HS-27A (cell line): ENCODE results near the gene CASR.

ENCODE experiments used
- DNase-seq: peaks from one replicate; pipeline ENCODE4 v3.0.0-alpha.2; 2012; ENCODE audit warnings: low read depth, missing footprints

CASR gene

DNA sequence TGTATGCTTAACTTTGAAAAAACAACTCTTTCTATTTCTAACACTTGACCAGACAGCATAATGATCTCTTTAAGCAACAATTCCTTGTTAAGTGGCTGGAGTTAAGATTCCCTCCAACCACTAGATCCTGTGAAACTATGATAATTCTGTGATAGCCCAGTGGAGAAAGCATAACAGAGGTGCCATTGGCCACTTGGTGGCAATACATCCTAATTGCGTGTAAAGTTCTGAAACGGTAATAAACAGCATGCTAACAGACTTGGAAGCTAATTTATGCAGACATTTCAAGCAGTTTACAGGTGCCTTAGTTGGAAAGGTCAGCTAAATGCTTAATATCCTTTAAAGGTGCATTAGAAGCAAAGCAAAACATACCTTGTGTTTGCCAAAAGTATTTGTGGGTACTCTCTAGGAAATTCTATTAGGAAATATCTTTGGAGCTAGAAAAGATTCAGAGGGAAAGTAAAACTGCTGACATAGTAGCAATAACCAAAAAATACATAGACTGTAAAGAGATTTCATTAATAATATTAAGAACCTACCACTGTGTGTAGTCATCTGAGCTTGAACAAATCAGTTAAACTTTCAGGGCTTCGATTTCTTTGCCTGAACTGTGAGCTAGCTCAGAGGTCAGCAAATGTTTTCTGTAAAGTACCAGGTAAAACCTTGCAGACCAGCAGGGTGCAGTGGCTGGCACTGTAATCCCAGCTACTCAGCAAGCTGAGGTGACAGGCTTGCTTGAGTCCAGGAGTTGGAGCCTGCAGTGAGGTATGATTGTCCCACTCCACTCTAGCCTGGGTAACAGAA lies 122.6 kb downstream of the CASR start:
- DNase-seq, result no peak

DNA sequence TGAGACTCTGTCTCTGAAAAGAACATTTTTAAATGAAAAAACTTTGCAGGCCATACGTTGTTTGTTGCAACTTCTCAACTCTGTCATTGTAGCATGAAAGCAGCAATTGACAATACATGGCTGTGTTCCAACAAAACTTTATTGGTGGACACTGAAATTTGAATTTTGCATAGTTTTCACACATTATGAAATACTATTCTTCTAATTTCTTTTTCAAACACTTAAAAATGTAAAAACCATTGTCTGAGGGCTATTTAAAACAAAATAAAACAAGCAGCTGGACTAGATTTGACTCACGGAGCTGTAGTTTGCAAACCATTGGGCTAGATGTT lies 123.1 kb downstream of the CASR start:
- DNase-seq, result no peak

- DNase-seq, result no peak
Observed at GRCh38 chr3:122307094-122307687, 123.7 kb downstream of the CASR start.

DNA sequence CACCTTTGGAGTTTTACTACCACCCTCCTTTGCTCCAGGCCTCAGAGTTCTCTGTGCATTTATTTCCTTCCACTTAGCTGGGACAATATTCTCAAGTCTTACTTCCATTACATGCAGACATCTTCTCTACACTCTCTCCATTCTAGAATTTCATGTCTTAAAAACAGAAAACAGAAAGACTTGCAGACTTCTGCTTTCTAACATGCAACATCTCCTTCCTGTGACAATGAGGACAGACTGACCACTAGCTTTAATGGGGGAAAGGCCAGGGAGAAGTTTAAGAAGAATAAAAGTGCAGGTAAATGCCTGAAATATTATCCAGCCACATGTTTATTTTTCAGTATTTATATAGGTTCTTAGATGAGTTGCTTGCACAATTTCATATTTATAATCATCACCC lies 124.5 kb downstream of the CASR start:
- DNase-seq, result no peak

GRCh38 chr3:122310361-122310760 lies 126.9 kb downstream of the CASR start:
- no peak for DNase-seq

DNA sequence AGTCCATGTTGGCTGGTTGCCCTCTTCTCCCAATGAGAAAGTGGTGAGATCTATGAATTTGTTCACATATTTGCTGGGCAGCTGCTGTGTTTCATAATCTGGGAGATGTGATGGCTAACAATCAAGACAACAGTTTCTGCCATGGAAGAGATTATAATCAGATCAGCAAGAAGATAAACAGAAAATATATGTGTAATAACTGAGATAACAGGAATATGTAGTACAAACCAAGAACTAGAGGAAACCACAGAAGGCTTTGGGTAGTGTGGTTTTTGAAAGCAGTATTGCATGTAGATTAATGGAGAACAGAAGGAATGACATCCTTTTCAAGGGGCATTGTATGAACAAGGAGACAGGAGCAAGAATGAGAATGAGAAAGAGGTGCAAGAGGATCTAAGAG lies 129.4 kb downstream of the CASR start:
- DNase-seq, result no peak

GRCh38 chr3:122313281-122313680 lies 129.8 kb downstream of the CASR start:
- no peak for DNase-seq

GRCh38 chr3:122314228-122314876 lies 130.9 kb downstream of the CASR start:
- no peak for DNase-seq

- no peak for DNase-seq
Observed at GRCh38 chr3:122315619-122316018, 132.2 kb downstream of the CASR start.

DNA sequence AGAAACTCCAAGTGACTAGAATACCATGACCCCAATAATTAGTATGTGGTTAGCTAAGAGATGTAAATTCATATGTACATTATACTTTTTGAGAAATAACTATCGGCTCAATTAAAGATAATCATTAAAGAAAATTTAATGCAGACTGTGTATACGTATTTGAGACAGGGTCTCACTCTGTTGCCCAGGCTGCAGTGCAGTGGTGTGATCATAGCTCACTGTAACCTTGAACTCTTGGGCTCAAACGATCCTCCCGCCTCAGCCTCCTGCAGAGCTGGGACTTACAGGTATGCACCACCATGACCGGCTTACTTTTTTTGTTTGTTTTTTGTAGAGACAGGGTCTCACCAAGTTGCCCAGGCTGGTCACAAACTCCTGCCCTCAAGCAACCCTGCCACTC lies 132.9 kb downstream of the CASR start:
- no peak for DNase-seq

DNA sequence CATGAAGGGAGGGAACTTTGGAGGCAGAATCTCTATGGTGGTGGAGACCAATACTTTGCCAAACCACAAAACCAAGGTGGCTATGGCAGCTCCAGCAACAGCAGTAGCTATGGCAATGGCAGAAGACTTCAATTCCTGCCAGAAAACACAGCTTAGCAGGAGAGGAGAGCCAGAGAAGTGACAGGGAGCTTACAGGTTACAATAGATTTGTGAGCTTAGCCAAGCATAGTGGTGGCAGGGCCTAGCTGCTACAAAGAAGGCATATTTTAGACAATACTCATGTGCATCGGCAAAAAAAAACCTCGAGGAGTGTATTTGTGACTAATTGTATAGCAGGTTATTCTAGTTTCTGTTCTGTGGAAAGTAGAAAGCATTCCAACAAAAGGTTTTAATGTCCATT lies 135.2 kb downstream of the CASR start:
- DNase-seq, result no peak

DNA sequence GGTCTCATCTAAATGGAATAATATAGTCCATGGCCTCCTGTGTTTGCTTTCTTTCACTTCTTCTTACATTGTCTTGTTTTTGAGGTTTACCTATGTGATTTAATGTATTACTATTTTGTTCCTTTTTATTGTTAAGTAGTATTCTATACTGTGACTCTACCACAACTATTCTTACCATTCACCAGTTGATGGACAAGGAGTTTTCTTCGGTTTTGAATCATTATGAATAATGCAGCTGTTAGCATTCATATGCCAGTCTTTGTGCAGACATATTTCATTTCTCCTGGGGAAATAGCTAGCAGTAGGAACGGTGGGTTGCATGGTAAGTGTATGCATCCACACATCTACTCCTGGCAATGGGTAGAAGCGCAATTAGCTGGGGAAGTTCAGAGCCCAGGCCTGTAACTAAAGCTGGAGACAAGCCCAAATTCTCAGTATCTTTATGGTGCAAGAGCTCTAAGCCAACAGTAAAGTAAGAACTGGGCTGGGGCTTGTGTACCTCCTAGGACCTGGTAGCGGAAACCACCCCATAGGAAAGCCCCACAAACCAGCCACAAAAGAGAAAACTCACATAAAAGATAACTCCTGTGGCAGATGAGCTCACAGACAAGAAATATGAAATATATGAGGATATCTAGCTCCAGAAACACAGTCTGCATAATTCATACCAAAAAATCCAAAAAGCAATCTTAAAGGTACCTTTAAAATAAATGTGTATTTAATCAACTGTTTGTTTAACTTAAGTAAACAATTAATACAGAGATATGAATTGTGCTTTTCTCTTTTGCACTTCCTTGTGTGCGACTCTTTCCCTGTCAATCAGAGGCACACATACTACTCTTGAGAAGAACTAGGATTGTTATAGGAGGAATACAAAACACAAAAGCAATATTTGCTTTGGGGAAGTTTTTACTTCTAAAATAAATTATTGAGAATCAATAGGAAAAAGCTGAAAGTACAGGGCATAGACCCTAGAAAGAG lies 138.9 kb downstream of the CASR start:
- DNase-seq, result no peak

- no peak for DNase-seq
Observed at GRCh38 chr3:122324871-122325323, 141.4 kb downstream of the CASR start, which contains the start of gene CSTA. TSS of gene CSTA (plus strand) at chr3:122325248. CDS start at chr3:122325293, 45 bp downstream.

DNA sequence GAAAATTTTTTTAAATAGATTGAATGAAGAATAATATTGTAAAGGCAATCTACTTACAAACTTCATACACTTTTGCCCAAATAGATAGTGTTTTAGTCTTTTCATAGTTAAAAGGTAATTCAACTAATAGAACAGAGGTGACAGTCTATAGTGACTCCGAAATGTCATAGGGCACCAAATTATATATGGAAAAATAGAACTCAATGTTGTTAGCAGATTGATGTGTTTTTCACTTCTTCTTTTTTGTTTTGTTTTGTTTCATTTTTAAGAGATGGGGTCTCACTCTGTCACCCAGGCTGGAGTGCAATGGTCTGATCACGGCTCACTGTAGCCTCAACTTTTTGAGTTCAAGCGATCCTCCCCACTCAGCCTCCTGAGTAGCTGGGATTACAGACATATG lies 142.3 kb downstream of the CASR start:
- DNase-seq, result no peak

DNA sequence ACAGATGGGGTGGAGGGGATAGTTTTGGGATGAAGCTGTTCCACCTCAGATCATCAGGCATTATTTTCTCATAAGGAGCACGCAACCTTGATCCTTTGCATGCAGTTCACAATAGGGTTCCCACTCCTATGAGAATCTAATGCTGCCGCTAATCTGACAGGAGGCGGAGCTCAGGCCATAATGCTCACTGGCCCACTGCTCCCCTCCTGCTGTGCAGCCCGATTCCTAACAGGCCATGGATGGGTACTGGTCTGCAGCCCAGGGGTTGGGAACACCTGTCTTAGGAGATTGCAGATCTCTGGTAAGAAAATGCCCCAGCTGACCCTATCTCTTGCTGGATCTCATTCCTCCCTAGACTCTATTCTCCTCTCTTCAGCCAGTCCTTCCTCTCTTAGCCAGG lies 148.4 kb downstream of the CASR start:
- no peak for DNase-seq

GRCh38 chr3:122332551-122332950 lies 149.1 kb downstream of the CASR start:
- DNase-seq, result no peak
